ENCODE measurements around the gene TSTD1. TPM values are rescaled to one million over a fixed set of nuclear protein-coding genes. Genes with fewer than 3 reads are reported as not detected.
"Not testable (repeated sequence)": the region's sequence is repeated elsewhere in the genome, so short reads cannot be mapped to it uniquely, and the experiment has no call there.

The TSTD1 gene
- total and polyA plus RNA-seq, 2 experiments from 2014 or later, result not detected

- TF ChIP-seq EZH2 (IDR thresholded peaks at IDR 0.05; ENCODE audit: insufficient read depth, poor library complexity, severe bottlenecking) (no peak), EZH2phosphoT487 (IDR thresholded peaks at IDR 0.05; ENCODE audit: insufficient read depth, low read depth) (no peak)
These were observed 6.9 kb downstream of the TSTD1 start for GRCh38 chr1:161031874-161032273.

GRCh38 chr1:161029466-161029865 is 9.3 kb downstream of the TSTD1 start:
- H3K4me1 ChIP-seq (ENCODE audit: insufficient read depth); in situ Hi-C loops (cut with MboI); H3K36me3 ChIP-seq (ENCODE audit: low read depth); H3K4me2 ChIP-seq (ENCODE audit: unreplicated experiment); H2AFZ ChIP-seq; H3K27me3 ChIP-seq (replicated peaks; ENCODE audit: insufficient read depth); H3K4me3 ChIP-seq; DNase-seq; H3K27ac ChIP-seq; H3K9me2 ChIP-seq (ENCODE audit: insufficient read depth); H3K9me3 ChIP-seq (ENCODE audit: low read depth); H4K20me1 ChIP-seq (ENCODE audit: insufficient read depth); H3K9ac ChIP-seq; H3K79me2 ChIP-seq (ENCODE audit: insufficient read depth); H3F3A ChIP-seq (ENCODE audit: insufficient read depth): not testable (repeated sequence)
- 92 to 97% methylated on average over 13 to 32 of the region's 32 CpGs for WGBS, 2 experiments (ENCODE audit: low coverage in 1 of 2, low lambda C conversion rate in 2 of 2, missing lambda C conversion rate in 2 of 2)

More at GRCh38 chr1:161031874-161032273, 6.9 kb downstream of the TSTD1 start:
- Histone ChIP-seq H3K4me2 (ENCODE audit: unreplicated experiment) (no peak overlapping the region), H4K20me1 (ENCODE audit: insufficient read depth) (no peaks in the 10 kb centered on the region), H3K9me2 (ENCODE audit: insufficient read depth) (no peaks in the 10 kb centered on the region), H3K4me3 (no peak overlapping the region), H3K27me3 (replicated peaks; ENCODE audit: insufficient read depth) (no peaks in the 10 kb centered on the region), H2AFZ (no peak overlapping the region), H3K9me3 (ENCODE audit: low read depth) (no peaks in the 10 kb centered on the region), H3K27ac (no peak overlapping the region), H3K79me2 (ENCODE audit: insufficient read depth) (no peaks in the 10 kb centered on the region), H3K9ac (no peak overlapping the region), H3K4me1 (ENCODE audit: insufficient read depth) (0 out of 2 replicates have a peak, but pooled peaks cover 4% of the 10 kb centered on the region), H3F3A (ENCODE audit: insufficient read depth) (peaks cover 5% of the 10 kb centered on the region; the same call in 1 of the 2 replicates), H3K36me3 (ENCODE audit: low read depth) (no peaks in the 10 kb centered on the region)
- in situ Hi-C loops (cut with MboI), result no loop called here
- 46 to 89% methylated on average over 1 to 2 of the region's 2 CpGs for WGBS, 2 experiments (ENCODE audit: low coverage in 1 of 2, low lambda C conversion rate in 2 of 2, missing lambda C conversion rate in 2 of 2)
- no peak for DNase-seq

GRCh38 chr1:161026954-161027353 is 11.8 kb downstream of the TSTD1 start:
- H3K79me2 ChIP-seq (ENCODE audit: insufficient read depth); H3K27ac ChIP-seq; H3K4me1 ChIP-seq (ENCODE audit: insufficient read depth); H3K9ac ChIP-seq; H3K9me3 ChIP-seq (ENCODE audit: low read depth); H3F3A ChIP-seq (ENCODE audit: insufficient read depth); H3K4me3 ChIP-seq; H3K9me2 ChIP-seq (ENCODE audit: insufficient read depth); H4K20me1 ChIP-seq (ENCODE audit: insufficient read depth); H3K4me2 ChIP-seq (ENCODE audit: unreplicated experiment); H3K27me3 ChIP-seq (replicated peaks; ENCODE audit: insufficient read depth); in situ Hi-C loops (cut with MboI); H3K36me3 ChIP-seq (ENCODE audit: low read depth); H2AFZ ChIP-seq: not testable (repeated sequence)
- DNase-seq, result peak; percentile 5
- 6 to 14% methylated on average over 1 of the region's 1 CpG for WGBS, 2 experiments (ENCODE audit: low coverage in 1 of 2, low lambda C conversion rate in 2 of 2, missing lambda C conversion rate in 2 of 2)

- H3K9ac ChIP-seq; H4K20me1 ChIP-seq (ENCODE audit: insufficient read depth); H3K4me2 ChIP-seq (ENCODE audit: unreplicated experiment); H3K36me3 ChIP-seq (ENCODE audit: low read depth); H3K4me3 ChIP-seq; H2AFZ ChIP-seq; H3K9me2 ChIP-seq (ENCODE audit: insufficient read depth); H3K79me2 ChIP-seq (ENCODE audit: insufficient read depth); H3K27ac ChIP-seq; H3K9me3 ChIP-seq (ENCODE audit: low read depth); in situ Hi-C loops (cut with MboI); H3F3A ChIP-seq (ENCODE audit: insufficient read depth); DNase-seq; H3K4me1 ChIP-seq (ENCODE audit: insufficient read depth): not testable (repeated sequence)
- H3K27me3 ChIP-seq (replicated peaks; ENCODE audit: insufficient read depth), result peaks cover 16% of the 10 kb centered on the region
- WGBS, 2 experiments (ENCODE audit: low coverage in 1 of 2, low lambda C conversion rate in 2 of 2, missing lambda C conversion rate in 2 of 2), result 66 to 76% methylated on average over 10 to 12 of the region's 12 CpGs
These were observed 16.3 kb downstream of the TSTD1 start for GRCh38 chr1:161022432-161022831.

GRCh38 chr1:161021970-161022353 is 16.8 kb downstream of the TSTD1 start:
- no peaks in the 10 kb centered on the region for H3K36me3 ChIP-seq (ENCODE audit: low read depth)
- WGBS, 2 experiments (ENCODE audit: low coverage in 1 of 2, low lambda C conversion rate in 2 of 2, missing lambda C conversion rate in 2 of 2), result 15 to 25% methylated on average over 2 of the region's 2 CpGs
- no peaks in the 10 kb centered on the region for H3K9me3 ChIP-seq (ENCODE audit: low read depth)
- 0 out of 2 replicates have a peak overlapping the region, but pooled peaks have one; percentile 21 for H2AFZ ChIP-seq
- peaks cover 16% of the 10 kb centered on the region for H3K27me3 ChIP-seq (replicated peaks; ENCODE audit: insufficient read depth)
- peaks cover 8% of the 10 kb centered on the region; the same call in 1 of the 2 replicates for H3K4me1 ChIP-seq (ENCODE audit: insufficient read depth)
- peak; percentile 25 for DNase-seq
- no peak overlapping the region for H3K27ac ChIP-seq
- no peaks in the 10 kb centered on the region for H3K9me2 ChIP-seq (ENCODE audit: insufficient read depth)
- no peak overlapping the region for H3K9ac ChIP-seq
- TF ChIP-seq EZH2phosphoT487 (IDR thresholded peaks at IDR 0.05; ENCODE audit: insufficient read depth, low read depth) (no peak), EZH2 (IDR thresholded peaks at IDR 0.05; ENCODE audit: insufficient read depth, poor library complexity, severe bottlenecking) (no peak)
- H4K20me1 ChIP-seq (ENCODE audit: insufficient read depth), result no peaks in the 10 kb centered on the region
- H3F3A ChIP-seq (ENCODE audit: insufficient read depth), result peaks cover 9% of the 10 kb centered on the region; the same call in 1 of the 2 replicates
- H3K4me3 ChIP-seq, result no peak overlapping the region
- no peak overlapping the region for H3K4me2 ChIP-seq (ENCODE audit: unreplicated experiment)
- in situ Hi-C loops (cut with MboI), result no loop called here
- no peaks in the 10 kb centered on the region for H3K79me2 ChIP-seq (ENCODE audit: insufficient read depth)
